GM12878 (cell line): ENCODE data around the gene CHRND. TPM values are rescaled to one million over a fixed set of nuclear protein-coding genes. Genes with fewer than 3 reads are reported as not detected.

Experiments
- ATAC-seq: fragments of 200-7000 bp; cut with Tn5 transposase; 3 replicates; pipeline ENCODE4 v1.9.1; 2020; ENCODE audit warnings: mild to moderate bottlenecking, moderate library complexity
- BruUV-seq: library from RNA; stranded (reverse); fragments of 400-500 nt; replicated peaks from 2 replicates; lab custom pipeline; 2021; lab: Mats Ljungman, UMichigan
- CTCF ChIA-PET: fragments of 300-600 bp; sonication (Branson Sonifier 250); formaldehyde crosslinking; extraction: SDS; loops from one replicate; lab custom pipeline; 2021; ENCODE audit warnings: inconsistent platforms; lab: Yijun Ruan, JAX
- POLR2A ChIA-PET: fragments of 350-600 bp; formaldehyde crosslinking; extraction: SDS; loops from one replicate; lab custom pipeline; 2021; ENCODE audit warnings: inconsistent platforms; lab: Charles Lee
- RAD21 ChIA-PET: fragments of 300-600 bp; sonication (Branson Sonifier 250); formaldehyde crosslinking; loops from one replicate; lab custom pipeline; 2023; ENCODE audit warnings: antibody characterized with exemption; ENCODE audit not compliant: unreplicated experiment; lab: Charles Lee
- SMC1A ChIA-PET: fragments of 300-600 bp; sonication (Branson Sonifier 250); formaldehyde crosslinking; loops from one replicate; lab custom pipeline; 2023; ENCODE audit not compliant: unreplicated experiment, uncharacterized antibody; lab: Charles Lee
- DNase-seq: peaks from one replicate; pipeline ENCODE4 v3.0.0-alpha.2; 2011; ENCODE audit warnings: low read depth, low spot score
- FAIRE-seq: peaks from 3 replicates; lab custom pipeline; 2011; peaks lifted over from hg19 to GRCh38; lab: Jason Lieb, UNC
- H2AFZ ChIP-seq: 2 replicates; pipeline ENCODE4 v1.6.0; 2011; ENCODE audit warnings: low read depth, low read length, control low read depth; ENCODE audit not compliant: control insufficient read depth
- H3K27ac ChIP-seq: 2 replicates; pipeline ENCODE4 v1.5.1; 2011; ENCODE audit warnings: control low read depth; ENCODE audit not compliant: control insufficient read depth, insufficient read depth
- H3K27me3 ChIP-seq, 2 experiments: replicated peaks in 1 of 2; 2 replicates each; pipeline versions ENCODE4 v1.6.0 to v1.6.1; 2011; ENCODE audit warnings: low read length in 1 of 2; ENCODE audit not compliant: control insufficient read depth in 2 of 2, insufficient read depth in 2 of 2
- H3K36me3 ChIP-seq, 2 experiments: 2 replicates each; pipeline ENCODE4 v1.5.1; 2011; ENCODE audit warnings: low read length in 1 of 2; ENCODE audit not compliant: control insufficient read depth in 2 of 2, insufficient read depth in 2 of 2
- H3K4me1 ChIP-seq: 2 replicates; pipeline ENCODE4 v1.6.1; 2011; ENCODE audit warnings: mild to moderate bottlenecking, low read length, moderate library complexity, mixed read lengths; ENCODE audit not compliant: control insufficient read depth, insufficient read depth
- H3K4me2 ChIP-seq: 2 replicates; pipeline ENCODE4 v1.6.0; 2011; ENCODE audit warnings: control low read depth; ENCODE audit not compliant: control insufficient read depth, insufficient read depth
- H3K4me3 ChIP-seq: fragments of 200-600 bp; sonication (generic); 2 replicates; pipeline ENCODE4 v1.5.1; 2016
- H3K79me2 ChIP-seq: 2 replicates; pipeline ENCODE4 v1.6.0; 2011; ENCODE audit warnings: low read length; ENCODE audit not compliant: control insufficient read depth, insufficient read depth
- H3K9ac ChIP-seq: 2 replicates; pipeline ENCODE4 v1.8.0; 2011; ENCODE audit warnings: low read length, control low read depth, mixed read lengths; ENCODE audit not compliant: control insufficient read depth, insufficient read depth
- H3K9me3 ChIP-seq: replicated peaks from 3 replicates; pipeline ENCODE4 v1.5.1; 2011; ENCODE audit warnings: mild to moderate bottlenecking, low read length; ENCODE audit not compliant: control insufficient read depth, insufficient read depth
- H4K20me1 ChIP-seq: 2 replicates; pipeline ENCODE4 v1.6.0; 2011; ENCODE audit not compliant: control insufficient read depth, insufficient read depth
- CREB1 ChIP-seq: IDR thresholded peaks from 2 replicates; pipeline ENCODE4 v1.6.1; 2012; ENCODE audit warnings: low read depth, mild to moderate bottlenecking, inconsistent platforms
- EED ChIP-seq: sonication (generic); IDR thresholded peaks from 2 replicates; pipeline ENCODE4 v1.6.1; 2016; ENCODE audit warnings: antibody characterized with exemption, low read depth
- ETV6 ChIP-seq, 2 experiments: fragments of 450-650 bp in 1 of 2; IDR thresholded peaks in 1 of 2; conservative IDR thresholded peaks in 1 of 2; 2 replicates each; pipeline ENCODE4 v1.6.1; 2014; ENCODE audit warnings: antibody characterized with exemption in 1 of 2, borderline replicate concordance in 1 of 2, low read depth in 1 of 2, mild to moderate bottlenecking in 1 of 2, moderate library complexity in 1 of 2
- FOXM1 ChIP-seq: IDR thresholded peaks from 2 replicates; pipeline ENCODE4 v1.6.1; 2012; ENCODE audit warnings: low read depth, mild to moderate bottlenecking, inconsistent platforms, low read length, moderate library complexity
- HCFC1 ChIP-seq: fragments of 150-350 bp; IDR thresholded peaks from 2 replicates; pipeline ENCODE4 v1.6.1; 2014; ENCODE audit warnings: low read length
- MYC ChIP-seq: IDR thresholded peaks from 2 replicates; pipeline ENCODE4 v1.6.1; 2011; ENCODE audit warnings: mild to moderate bottlenecking, low read length, moderate library complexity, inconsistent platforms; ENCODE audit not compliant: insufficient read depth, insufficient replicate concordance, insufficient read length, severe bottlenecking
- NRF1 ChIP-seq: conservative IDR thresholded peaks from 2 replicates; pipeline ENCODE4 v1.6.1; 2011; ENCODE audit warnings: mild to moderate bottlenecking, low read depth, low read length, improper control_type of control experiment
- PAX8 ChIP-seq: fragments of 450-650 bp; IDR thresholded peaks from 2 replicates; pipeline ENCODE4 v1.6.1; 2017; ENCODE audit warnings: mild to moderate bottlenecking, moderate library complexity
- POU2F2 ChIP-seq: IDR thresholded peaks from 3 replicates; pipeline ENCODE4 v1.6.1; 2011; ENCODE audit warnings: low read depth, mild to moderate bottlenecking, low read length, borderline replicate concordance
- SMAD1 ChIP-seq: fragments of 450-650 bp; IDR thresholded peaks from 2 replicates; pipeline ENCODE4 v1.6.1; 2018; ENCODE audit warnings: mild to moderate bottlenecking, low read depth; ENCODE audit not compliant: partially characterized antibody
- SPI1 ChIP-seq: IDR thresholded peaks from 2 replicates; pipeline ENCODE4 v1.6.1; 2011; ENCODE audit warnings: low read depth, mild to moderate bottlenecking, low read length, moderate library complexity, borderline replicate concordance; ENCODE audit not compliant: insufficient read depth
- SREBF2 ChIP-seq: IDR thresholded peaks from 2 replicates; pipeline ENCODE4 v1.6.1; 2012; ENCODE audit warnings: mild to moderate bottlenecking, low read length
- SUZ12 ChIP-seq: fragments of 200-600 bp; sonication (generic); IDR thresholded peaks from one replicate; pipeline ENCODE4 v1.6.1; 2018; ENCODE audit warnings: antibody characterized with exemption, mild to moderate bottlenecking; ENCODE audit not compliant: unreplicated experiment
- TCF7 ChIP-seq: IDR thresholded peaks from 2 replicates; pipeline ENCODE4 v1.6.1; 2014; ENCODE audit warnings: antibody characterized with exemption, borderline replicate concordance
- YBX1 ChIP-seq: fragments of 450-650 bp; IDR thresholded peaks from 2 replicates; pipeline ENCODE4 v1.6.1; 2016; ENCODE audit warnings: antibody characterized with exemption
- YY1 ChIP-seq: IDR thresholded peaks from 2 replicates; pipeline ENCODE4 v1.6.1; 2011; ENCODE audit warnings: low read depth, mild to moderate bottlenecking, low read length
- ZNF207 ChIP-seq: fragments of 450-650 bp; IDR thresholded peaks from 2 replicates; pipeline ENCODE4 v1.6.1; 2014; ENCODE audit warnings: antibody characterized with exemption, mild to moderate bottlenecking, borderline replicate concordance
- ZNF217 ChIP-seq: fragments of 450-650 bp; IDR thresholded peaks from 2 replicates; pipeline ENCODE4 v1.6.1; 2017; ENCODE audit warnings: antibody characterized with exemption, mild to moderate bottlenecking
- ZNF384 ChIP-seq: IDR thresholded peaks from 2 replicates; pipeline ENCODE4 v1.6.1; 2012; ENCODE audit warnings: low read depth, mild to moderate bottlenecking, low read length, improper control_type of control experiment, borderline replicate concordance
- WGBS: methylation state at CpG from one replicate; pipeline ENCODE4 v1.1.6; 2016; ENCODE audit warnings: low lambda C conversion rate; ENCODE audit not compliant: insufficient replicate concordance, insufficient coverage; ENCODE audit errors: missing lambda C conversion rate; 5-methylcytosine and 5-hydroxymethylcytosine counted together
- in situ Hi-C: fragments of 300-500 bp; cut with MboI; formaldehyde crosslinking; loops from 9 replicates; pipeline ENCODE4 v1.14.3; 2018; ENCODE audit warnings: mixed read lengths
- intact Hi-C: fragments of 100-400 bp; cut with micrococcal nuclease; formaldehyde crosslinking; loops from one replicate; pipeline ENCODE4 v1.14.2; 2022; ENCODE audit not compliant: unreplicated experiment
- polyA plus RNA-seq, 11 experiments: library from polyadenylated mRNA; depleted of rRNA in 4 of 11; unstranded in 6 of 11; stranded (reverse) in 5 of 11; fragments of >200 nt; fragmentation: Nextera tagmentation in 4 of 11; fragmentation: Illumina TruSeq in 1 of 11; extraction: Ambion mirVana in 4 of 11; extraction: Trizol in 1 of 11; gene quantifications; 1 replicate in 1 of 11; 2 replicates in 10 of 11; pipeline versions ENCODE4 v1.2.1 to v1.2.3, GENCODE V29; 2011 to 2016; ENCODE audit warnings: inconsistent platforms in 2 of 11, missing spikeins in 2 of 11, low read depth in 1 of 11
- total RNA-seq, 4 experiments: library from RNA; depleted of rRNA in 3 of 4; stranded (reverse); fragments of >200 nt in 3 of 4; fragmentation: Illumina TruSeq in 1 of 4; extraction: Trizol in 1 of 4; gene quantifications; 2 replicates each; pipeline versions ENCODE4 v1.2.1 to v1.2.3, GENCODE V29; 2013 to 2021
- TF ChIP-seq, protein P1 (sequence below): IDR thresholded peaks from 2 replicates; pipeline ENCODE4 v1.6.1; 2012; ENCODE audit warnings: low read depth, low read length, improper control_type of control experiment

The CHRND gene
- total and polyA plus RNA-seq, 10 of the 15 experiments (the other 5 are each of a cell fraction or from before 2014, with no cell fraction given): not detected

DNA sequence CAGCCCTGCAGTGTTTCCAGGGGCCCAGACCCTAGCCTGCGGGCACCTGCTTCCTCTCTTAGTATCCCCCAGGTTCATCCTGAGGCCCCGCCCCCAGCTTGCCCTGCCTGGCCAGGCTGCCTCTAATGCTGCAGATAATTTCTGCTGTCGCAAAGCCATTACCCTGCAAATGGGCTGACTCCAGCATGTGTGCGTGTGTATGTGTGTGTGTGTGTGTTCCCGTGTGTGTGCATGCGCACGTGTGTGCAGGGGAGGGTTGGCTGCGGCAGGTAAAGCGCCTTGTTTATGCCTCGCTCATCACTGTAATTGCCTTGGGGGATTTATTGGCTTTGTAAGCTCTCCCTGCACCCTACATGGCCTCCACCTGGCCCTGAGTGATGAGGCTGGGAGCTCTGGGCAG, 13.4 kb upstream of the CHRND start:
- FAIRE-seq: no peak
- BruUV-seq: no TSS peak
- CTCF ChIA-PET: no interaction called here
- H4K20me1 ChIP-seq: no peaks in the 10 kb centered on the region
- RAD21 ChIA-PET: no interaction called here
- no peak overlapping the region for H2AFZ ChIP-seq
- no peak overlapping the region for H3K4me2 ChIP-seq
- no peak overlapping the region for H3K27ac ChIP-seq
- intact Hi-C loops: no loop called here
- H3K9ac ChIP-seq: no peak overlapping the region
- H3K79me2 ChIP-seq: no peaks in the 10 kb centered on the region
- H3K36me3 ChIP-seq: no peaks in the 10 kb centered on the region
- 68% methylated on average over 10 of the region's 10 CpGs for WGBS
- ATAC-seq: no peak
- H3K4me3 ChIP-seq: no peak overlapping the region
- TF ChIP-seq SREBF2 (no peak), FOXM1 (no peak), EED (no peak), SUZ12 (no peak), HCFC1 (no peak), ETV6 (conservative IDR thresholded peaks at IDR 0.05 in 1 of 2, IDR thresholded peaks at IDR 0.05 in 1 of 2; ENCODE audit: borderline replicate concordance in 1 of 2, low read depth in 1 of 2) (no peak), YY1 (no peak)
- TF ChIP-seq, all 136 proteins: peak for 0
- H3K9me3 ChIP-seq: no peaks in the 10 kb centered on the region
- H3K4me1 ChIP-seq: no peaks in the 10 kb centered on the region
- ChIA-PET SMC1A (no interaction called here), POLR2A (no interaction called here)
- DNase-seq: no peak
- H3K27me3 ChIP-seq: no peaks in the 10 kb centered on the region; a peak in 2 of 4 replicates
- in situ Hi-C loops: no loop called here

DNA sequence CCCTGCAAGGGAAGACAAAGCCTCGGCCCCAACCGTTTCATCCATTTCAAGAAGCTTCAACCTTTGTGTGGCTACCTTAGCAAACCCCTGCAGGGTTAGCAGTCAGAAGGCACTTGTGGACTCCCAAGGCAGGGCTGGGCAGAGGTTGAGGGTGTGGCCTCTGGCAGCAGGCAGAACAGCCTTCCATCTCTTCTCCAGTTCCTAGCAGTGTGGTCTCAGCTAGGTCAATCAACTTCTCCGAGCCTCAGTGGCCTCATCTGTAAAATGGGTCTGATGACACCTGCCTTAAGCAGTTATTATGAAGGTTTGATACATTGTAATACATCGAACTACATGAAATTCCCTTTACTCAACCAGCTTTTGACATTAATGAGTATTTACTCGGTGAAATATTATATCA, 12.6 kb upstream of the CHRND start:
- Histone ChIP-seq H3K36me3 (no peaks in the 10 kb centered on the region), H3K9me3 (no peaks in the 10 kb centered on the region), H3K27me3 (no peaks in the 10 kb centered on the region; a peak in 2 of 4 replicates), H3K9ac (no peak overlapping the region), H3K4me1 (no peaks in the 10 kb centered on the region), H4K20me1 (no peaks in the 10 kb centered on the region), H3K79me2 (no peaks in the 10 kb centered on the region), H3K4me3 (no peak overlapping the region), H2AFZ (no peak overlapping the region), H3K4me2 (no peak overlapping the region), H3K27ac (no peak overlapping the region)
- 3% methylated on average over 5 of the region's 5 CpGs for WGBS
- intact Hi-C loops (no loop called here), in situ Hi-C loops (no loop called here)
- ChIA-PET POLR2A (no interaction called here), CTCF (no interaction called here), SMC1A (no interaction called here), RAD21 (no interaction called here)
- ATAC-seq: no peak
- DNase-seq: no peak
- FAIRE-seq: no peak
- BruUV-seq: no TSS peak
- TF ChIP-seq ZNF217 (no peak), CREB1 (no peak), SMAD1 (no peak), POU2F2 (no peak), EED (no peak), TCF7 (no peak), PAX8 (no peak), ZNF384 (no peak), SREBF2 (no peak), NRF1 (no peak), YBX1 (no peak), ZNF207 (no peak), SPI1 (no peak), MYC (no peak)
- TF ChIP-seq, protein P1, sequence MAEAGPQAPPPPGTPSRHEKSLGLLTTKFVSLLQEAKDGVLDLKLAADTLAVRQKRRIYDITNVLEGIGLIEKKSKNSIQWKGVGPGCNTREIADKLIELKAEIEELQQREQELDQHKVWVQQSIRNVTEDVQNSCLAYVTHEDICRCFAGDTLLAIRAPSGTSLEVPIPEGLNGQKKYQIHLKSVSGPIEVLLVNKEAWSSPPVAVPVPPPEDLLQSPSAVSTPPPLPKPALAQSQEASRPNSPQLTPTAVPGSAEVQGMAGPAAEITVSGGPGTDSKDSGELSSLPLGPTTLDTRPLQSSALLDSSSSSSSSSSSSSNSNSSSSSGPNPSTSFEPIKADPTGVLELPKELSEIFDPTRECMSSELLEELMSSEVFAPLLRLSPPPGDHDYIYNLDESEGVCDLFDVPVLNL: no peak
